Inferior parietal cortex (tissue), 1 donor: ENCODE data around the gene PLEK.

ENCODE experiments used
- DNase-seq: peaks from one replicate; pipeline ENCODE4 v3.0.0-alpha.2; 2016; ENCODE audit errors: extremely low spot score

PLEK gene

GRCh38 chr2:68415521-68415920 lies 50.4 kb downstream of the PLEK start:
- DNase-seq, result no peak

- no peak for DNase-seq
These were observed 51.1 kb downstream of the PLEK start for GRCh38 chr2:68416081-68416675.

GRCh38 chr2:68417926-68418325 lies 52.8 kb downstream of the PLEK start:
- no peak for DNase-seq

- DNase-seq, result peak; percentile 59
These were observed 53.3 kb downstream of the PLEK start for GRCh38 chr2:68418419-68418818.

GRCh38 chr2:68418855-68419254 lies 53.8 kb downstream of the PLEK start:
- no peak for DNase-seq

GRCh38 chr2:68420254-68420910 lies 55.3 kb downstream of the PLEK start:
- DNase-seq, result no peak

- no peak for DNase-seq
These were observed 59.0 kb downstream of the PLEK start for GRCh38 chr2:68423966-68424650.

- DNase-seq, result no peak
These were observed 60.4 kb downstream of the PLEK start for GRCh38 chr2:68425503-68425902.

- no peak for DNase-seq
These were observed 61.4 kb downstream of the PLEK start for GRCh38 chr2:68426446-68426845.

- DNase-seq, result no peak
These were observed 61.9 kb downstream of the PLEK start for GRCh38 chr2:68426848-68427579.

- DNase-seq, result no peak
These were observed 63.0 kb downstream of the PLEK start for GRCh38 chr2:68428126-68428525.

- DNase-seq, result no peak
These were observed 63.7 kb downstream of the PLEK start for GRCh38 chr2:68428746-68429145.

GRCh38 chr2:68429311-68429826 lies 64.3 kb downstream of the PLEK start:
- DNase-seq, result no peak

- no peak for DNase-seq
These were observed 66.4 kb downstream of the PLEK start for GRCh38 chr2:68431316-68431972.

GRCh38 chr2:68432696-68433658 lies 67.9 kb downstream of the PLEK start:
- DNase-seq, result no peak

GRCh38 chr2:68434981-68435380 lies 69.9 kb downstream of the PLEK start:
- no peak for DNase-seq

GRCh38 chr2:68435615-68436014 lies 70.5 kb downstream of the PLEK start:
- DNase-seq, result no peak

- no peak for DNase-seq
These were observed 71.2 kb downstream of the PLEK start for GRCh38 chr2:68436270-68436669.

GRCh38 chr2:68438455-68439303 lies 73.6 kb downstream of the PLEK start:
- DNase-seq, result no peak
